Smooth muscle cell (in vitro differentiated cells): ENCODE results near the gene ZNF512. TPM values are rescaled to one million over a fixed set of nuclear protein-coding genes. Genes with fewer than 3 reads are reported as not detected.

Experiments
- DNase-seq: peaks from one replicate; lab custom pipeline; 2025; ENCODE audit not compliant: unreplicated experiment; lab: John Stamatoyannopoulos, UW
- H2AFZ ChIP-seq: fragments of 200-600 bp; sonication (generic); 2 replicates; pipeline ENCODE4 v1.6.0; 2016; ENCODE audit warnings: antibody characterized with exemption, low read depth, mild to moderate bottlenecking
- H3F3A ChIP-seq: fragments of 200-600 bp; sonication (generic); 2 replicates; pipeline ENCODE4 v1.6.0; 2017; ENCODE audit warnings: antibody characterized with exemption, low read depth
- H3K27ac ChIP-seq: fragments of 200-600 bp; sonication (generic); 2 replicates; pipeline ENCODE4 v1.5.1; 2016; ENCODE audit warnings: low read depth, mild to moderate bottlenecking
- H3K27me3 ChIP-seq: fragments of 200-600 bp; sonication (generic); 2 replicates; pipeline ENCODE4 v1.6.1; 2016; ENCODE audit warnings: low read depth, mild to moderate bottlenecking
- H3K36me3 ChIP-seq: fragments of 200-600 bp; sonication (generic); 2 replicates; pipeline ENCODE4 v1.5.1; 2016; ENCODE audit warnings: low read depth
- H3K4me1 ChIP-seq: fragments of 200-600 bp; sonication (generic); 2 replicates; pipeline ENCODE4 v1.5.1; 2016; ENCODE audit warnings: low read depth
- H3K4me2 ChIP-seq: fragments of 200-600 bp; sonication (generic); 2 replicates; pipeline ENCODE4 v1.6.0; 2016; ENCODE audit warnings: mild to moderate bottlenecking
- H3K4me3 ChIP-seq: fragments of 200-600 bp; sonication (generic); 2 replicates; pipeline ENCODE4 v1.5.1; 2016; ENCODE audit warnings: mild to moderate bottlenecking
- H3K79me2 ChIP-seq: fragments of 200-600 bp; sonication (generic); 2 replicates; pipeline ENCODE4 v1.6.0; 2016; ENCODE audit warnings: low read depth, mild to moderate bottlenecking
- H3K9ac ChIP-seq: fragments of 200-600 bp; sonication (generic); 2 replicates; pipeline ENCODE4 v1.6.0; 2016; ENCODE audit warnings: low read depth
- H3K9me3 ChIP-seq: fragments of 200-600 bp; sonication (generic); replicated peaks from 2 replicates; pipeline ENCODE4 v1.5.1; 2016; ENCODE audit warnings: low read depth
- H4K20me1 ChIP-seq: fragments of 200-600 bp; sonication (generic); 2 replicates; pipeline ENCODE4 v1.6.0; 2016; ENCODE audit warnings: low read depth
- WGBS: methylation state at CpG from one replicate; pipeline ENCODE4 v1.1.7; 2016; ENCODE audit warnings: low lambda C conversion rate; 5-methylcytosine and 5-hydroxymethylcytosine counted together
- polyA plus RNA-seq: library from polyadenylated mRNA; unstranded; fragments of >200 nt; fragmentation: Nextera tagmentation; extraction: Ambion mirVana; gene quantifications from 2 replicates; pipeline ENCODE4 v1.2.1, GENCODE V29; 2016
- total RNA-seq: library from RNA; depleted of rRNA; stranded (reverse); fragments of >200 nt; gene quantifications from 2 replicates; pipeline ENCODE4 v1.2.3, GENCODE V29; 2014
- TF ChIP-seq, protein P1 (sequence below): fragments of 200-600 bp; sonication (generic); IDR thresholded peaks from 2 replicates; pipeline ENCODE4 v1.5.1; 2017; ENCODE audit warnings: borderline replicate concordance, mild to moderate bottlenecking, antibody characterized with exemption; ENCODE audit not compliant: insufficient read depth, poor library complexity, severe bottlenecking

Gene ZNF512
- total and polyA plus RNA-seq, 2 experiments from 2014 or later, result 12.2 to 15.6 TPM

DNA sequence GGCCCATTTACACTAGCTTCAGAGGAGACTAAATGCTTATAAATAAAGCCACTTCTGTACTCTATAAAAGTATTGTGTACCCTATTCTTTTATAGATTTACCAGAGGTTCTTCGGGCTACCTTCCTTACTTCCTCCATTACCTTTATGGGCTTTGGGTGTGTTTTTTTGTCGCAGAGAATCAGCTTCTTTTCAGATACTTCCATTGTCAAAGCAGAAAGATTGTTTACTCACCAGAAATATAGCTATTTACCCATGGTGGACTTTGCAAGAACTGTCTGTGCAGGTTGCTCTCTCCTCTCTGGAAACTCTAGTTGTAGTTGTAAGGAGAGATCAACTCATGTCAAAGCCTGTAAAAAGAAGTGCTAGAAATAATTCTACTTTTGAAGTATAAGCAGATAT is 31.1 kb downstream of the ZNF512 start:
- WGBS, result 96% methylated on average over 2 of the region's 2 CpGs
- no peak overlapping the region for H3K27ac ChIP-seq
- peaks cover 9% of the 10 kb centered on the region for H3K79me2 ChIP-seq
- peaks cover 29% of the 10 kb centered on the region for H3K36me3 ChIP-seq
- no peak for DNase-seq
- no peak overlapping the region for H2AFZ ChIP-seq
- TF ChIP-seq, protein P1, sequence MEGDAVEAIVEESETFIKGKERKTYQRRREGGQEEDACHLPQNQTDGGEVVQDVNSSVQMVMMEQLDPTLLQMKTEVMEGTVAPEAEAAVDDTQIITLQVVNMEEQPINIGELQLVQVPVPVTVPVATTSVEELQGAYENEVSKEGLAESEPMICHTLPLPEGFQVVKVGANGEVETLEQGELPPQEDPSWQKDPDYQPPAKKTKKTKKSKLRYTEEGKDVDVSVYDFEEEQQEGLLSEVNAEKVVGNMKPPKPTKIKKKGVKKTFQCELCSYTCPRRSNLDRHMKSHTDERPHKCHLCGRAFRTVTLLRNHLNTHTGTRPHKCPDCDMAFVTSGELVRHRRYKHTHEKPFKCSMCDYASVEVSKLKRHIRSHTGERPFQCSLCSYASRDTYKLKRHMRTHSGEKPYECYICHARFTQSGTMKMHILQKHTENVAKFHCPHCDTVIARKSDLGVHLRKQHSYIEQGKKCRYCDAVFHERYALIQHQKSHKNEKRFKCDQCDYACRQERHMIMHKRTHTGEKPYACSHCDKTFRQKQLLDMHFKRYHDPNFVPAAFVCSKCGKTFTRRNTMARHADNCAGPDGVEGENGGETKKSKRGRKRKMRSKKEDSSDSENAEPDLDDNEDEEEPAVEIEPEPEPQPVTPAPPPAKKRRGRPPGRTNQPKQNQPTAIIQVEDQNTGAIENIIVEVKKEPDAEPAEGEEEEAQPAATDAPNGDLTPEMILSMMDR, result no peak
- no peaks in the 10 kb centered on the region for H3K27me3 ChIP-seq
- H3K9ac ChIP-seq, result no peak overlapping the region
- H4K20me1 ChIP-seq, result no peaks in the 10 kb centered on the region
- no peaks in the 10 kb centered on the region for H3F3A ChIP-seq
- H3K4me3 ChIP-seq, result no peak overlapping the region
- H3K9me3 ChIP-seq, result no peaks in the 10 kb centered on the region
- no peak overlapping the region for H3K4me2 ChIP-seq
- H3K4me1 ChIP-seq, result no peaks in the 10 kb centered on the region

DNA sequence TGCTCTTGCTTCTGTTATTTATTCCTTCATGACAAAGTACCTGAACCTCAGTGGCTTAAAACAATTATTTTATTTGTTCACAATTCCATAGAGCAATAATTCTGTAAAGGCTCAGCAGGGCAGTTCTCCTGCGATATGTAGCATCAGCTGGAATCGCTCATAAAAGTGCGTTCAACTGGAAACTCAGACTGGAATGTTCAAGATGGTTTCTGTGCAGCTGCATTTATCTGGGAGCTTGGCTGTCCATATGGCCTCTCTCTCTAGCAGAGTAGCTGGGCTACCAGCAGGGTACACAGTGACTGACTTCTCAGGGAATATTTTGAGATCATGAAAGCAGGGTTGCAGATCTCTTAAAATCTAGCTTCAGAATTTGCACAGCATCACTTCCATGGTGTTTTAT is 32.5 kb downstream of the ZNF512 start:
- DNase-seq, result no peak
- Histone ChIP-seq H3K4me1 (no peaks in the 10 kb centered on the region), H3K27me3 (no peaks in the 10 kb centered on the region), H3K9me3 (no peaks in the 10 kb centered on the region), H3K4me3 (no peak overlapping the region), H3K4me2 (no peak overlapping the region), H3K27ac (no peak overlapping the region), H4K20me1 (no peaks in the 10 kb centered on the region), H2AFZ (no peak overlapping the region), H3K9ac (no peak overlapping the region), H3K79me2 (peaks cover 9% of the 10 kb centered on the region), H3K36me3 (peaks cover 29% of the 10 kb centered on the region), H3F3A (no peaks in the 10 kb centered on the region)
- WGBS, result 97% methylated on average over 3 of the region's 3 CpGs
- TF ChIP-seq, protein P1, result no peak

DNA sequence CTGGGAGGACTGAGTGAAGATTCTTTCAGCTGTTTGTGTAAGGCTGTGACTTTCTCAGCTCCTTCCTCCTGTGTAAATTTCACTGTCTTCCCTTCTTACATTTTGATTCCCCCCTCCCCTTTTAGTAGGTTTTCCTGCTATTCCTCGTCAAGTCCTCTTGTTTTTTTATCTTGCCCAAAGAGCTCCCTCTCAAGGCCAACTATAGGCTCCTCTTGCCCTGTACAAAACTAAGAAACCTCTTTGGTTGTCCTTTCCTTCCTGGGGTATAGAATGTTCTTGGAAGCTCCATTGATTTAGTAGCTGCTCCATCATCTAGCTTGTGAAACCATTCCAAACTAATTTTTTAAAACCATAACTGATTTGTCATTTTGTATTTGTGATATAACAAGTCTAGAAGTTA is 38.7 kb downstream of the ZNF512 start:
- Histone ChIP-seq H2AFZ (no peak overlapping the region), H3K4me1 (no peaks in the 10 kb centered on the region), H3K36me3 (peaks cover 18% of the 10 kb centered on the region), H3K27me3 (no peaks in the 10 kb centered on the region), H3F3A (peaks cover 9% of the 10 kb centered on the region), H4K20me1 (no peaks in the 10 kb centered on the region), H3K27ac (no peak overlapping the region), H3K9ac (no peak overlapping the region), H3K79me2 (no peaks in the 10 kb centered on the region), H3K9me3 (no peaks in the 10 kb centered on the region), H3K4me2 (no peak overlapping the region), H3K4me3 (no peak overlapping the region)
- WGBS, result 84% methylated on average over 1 of the region's 1 CpG
- DNase-seq, result no peak
- TF ChIP-seq, protein P1, result no peak

DNA sequence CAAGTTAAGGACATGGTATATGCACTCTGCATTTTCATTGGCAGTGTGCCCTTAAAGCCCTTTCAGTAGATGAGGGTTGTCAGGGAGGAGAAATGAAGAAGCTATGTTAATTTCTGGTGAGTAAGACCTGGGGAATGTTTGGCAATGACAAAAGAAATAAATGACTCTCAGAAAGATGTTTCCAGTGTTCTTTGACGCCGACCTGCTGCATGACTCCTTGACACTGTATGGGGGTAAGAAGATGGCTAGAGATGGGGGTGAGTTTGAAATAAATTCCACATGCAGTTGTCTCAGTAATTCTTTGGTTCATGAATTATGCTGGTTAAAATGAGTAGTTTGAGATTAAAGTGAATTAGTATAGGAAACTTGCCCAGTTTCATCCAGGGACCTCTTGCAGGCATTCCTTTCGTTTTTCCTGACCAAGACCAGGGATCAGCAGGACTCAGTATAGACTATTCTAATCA is 40.1 kb downstream of the ZNF512 start:
- Histone ChIP-seq H3K79me2 (no peaks in the 10 kb centered on the region), H3K4me3 (no peak overlapping the region), H3K9me3 (no peaks in the 10 kb centered on the region), H3K4me2 (no peak overlapping the region), H2AFZ (no peak overlapping the region), H3K27me3 (no peaks in the 10 kb centered on the region), H3F3A (peaks cover 22% of the 10 kb centered on the region), H3K27ac (peak overlapping the region; percentile 15), H3K4me1 (peaks cover 7% of the 10 kb centered on the region), H3K36me3 (peaks cover 7% of the 10 kb centered on the region), H3K9ac (no peak overlapping the region), H4K20me1 (no peaks in the 10 kb centered on the region)
- 73% methylated on average over 3 of the region's 3 CpGs for WGBS
- no peak for DNase-seq
- TF ChIP-seq, protein P1, result no peak
